Activated CD4-positive, alpha-beta T cell treated with anti-CD3 and anti-CD28 coated beads, Interleukin-2, amount 10 ng/mL, durations not matched to agents 7 days and 5 days (primary cell): ENCODE results near the gene KRAS. TPM values are rescaled to one million over a fixed set of nuclear protein-coding genes. Genes with fewer than 3 reads are reported as not detected.

Source experiments
- CTCF ChIA-PET: fragments of 350-600 bp; sonication (Branson Sonifier 250); formaldehyde crosslinking; loops from one replicate; lab custom pipeline; 2021; ENCODE audit warnings: antibody characterized with exemption; lab: Charles Lee
- POLR2A ChIA-PET: fragments of 350-600 bp; sonication (Branson Sonifier 250); formaldehyde crosslinking; loops from one replicate; lab custom pipeline; 2021; ENCODE audit warnings: antibody characterized with exemption; lab: Charles Lee
- DNase-seq: peaks from one replicate; pipeline ENCODE4 v3.0.0-alpha.2; 2020
- H3K27ac Mint-ChIP-seq: one replicate; pipeline ENCODE4 v1.8.0; 2021; ENCODE audit warnings: mild to moderate bottlenecking, moderate library complexity, mixed read lengths
- H3K27me3 Mint-ChIP-seq: one replicate; pipeline ENCODE4 v1.8.0; 2021; ENCODE audit warnings: mixed read lengths
- H3K36me3 Mint-ChIP-seq: one replicate; pipeline ENCODE4 v1.8.0; 2021; ENCODE audit warnings: low read depth, mixed read lengths
- H3K4me1 Mint-ChIP-seq: one replicate; pipeline ENCODE4 v1.8.0; 2021; ENCODE audit warnings: mixed read lengths
- H3K4me3 Mint-ChIP-seq: one replicate; pipeline ENCODE4 v1.8.0; 2021; ENCODE audit warnings: mild to moderate bottlenecking, moderate library complexity, mixed read lengths
- H3K9me3 Mint-ChIP-seq: one replicate; pipeline ENCODE4 v1.8.0; 2021; ENCODE audit warnings: mixed read lengths
- total RNA-seq, 2 experiments: library from RNA; stranded (reverse); gene quantifications; one replicate each; pipeline ENCODE4 v1.2.3, GENCODE V29; 2021

Gene KRAS
- total RNA-seq, 2 experiments from 2014 or later = 32.5 to 34.6 TPM

DNA sequence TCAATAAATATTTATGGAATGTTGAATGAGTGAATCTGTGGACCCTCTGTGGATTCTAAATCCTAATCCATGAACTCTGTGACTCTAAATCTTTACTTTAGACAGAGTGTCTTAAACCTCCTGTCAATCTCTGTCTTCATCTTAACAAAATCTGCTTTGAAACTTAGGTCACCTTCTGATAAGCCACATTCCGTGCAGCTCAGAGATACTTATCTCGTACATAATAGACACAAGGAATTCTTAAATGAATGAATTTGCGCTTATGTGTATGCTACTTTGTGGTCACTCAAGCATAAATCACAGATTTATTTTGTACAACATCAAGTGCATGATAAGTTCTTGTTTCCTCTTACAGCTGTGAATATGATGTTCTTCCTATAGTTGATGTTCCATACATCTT is 2.2 kb upstream of the KRAS start:
- no peak for DNase-seq
- Mint-ChIP-seq H3K9me3 (no peaks in the 10 kb centered on the region), H3K4me1 (peaks cover 31% of the 10 kb centered on the region), H3K4me3 (no peak overlapping the region), H3K27me3 (peaks cover 8% of the 10 kb centered on the region), H3K27ac (no peak overlapping the region), H3K36me3 (peaks cover 10% of the 10 kb centered on the region)
- ChIA-PET POLR2A (interaction anchor here (0.6 to 1.1 kb wide), 2 partner anchors 112 to 135 kb away, joined by 3 to 4 read pairs; no protein-coding TSS in a partner anchor), CTCF (interaction anchor here (0.6 to 1.1 kb wide), 3 partner anchors 117 to 135 kb away, joined by 3 to 4 read pairs (median 3); no protein-coding TSS in a partner anchor)

DNA sequence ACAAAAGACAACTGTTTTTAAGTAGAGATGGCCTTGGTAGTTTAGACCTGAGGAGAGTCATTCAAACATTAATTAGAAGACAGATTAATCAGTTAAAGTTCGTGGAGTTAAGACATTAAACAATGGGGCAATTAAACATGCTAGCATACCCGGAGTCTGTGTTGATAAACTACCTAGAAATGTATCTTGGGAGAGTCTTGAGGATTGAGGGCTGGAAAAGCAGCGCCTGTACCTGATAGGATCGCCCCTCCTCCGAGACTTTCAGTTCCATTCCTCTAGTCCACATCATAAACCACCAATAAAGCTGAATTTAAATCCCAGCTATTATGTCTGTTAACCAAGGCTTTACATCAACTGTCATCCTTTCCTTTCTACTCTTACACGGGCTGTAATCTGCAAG is 1.0 kb upstream of the KRAS start:
- H3K36me3 Mint-ChIP-seq = peaks cover 16% of the 10 kb centered on the region
- ChIA-PET POLR2A (no interaction called here), CTCF (interaction anchor here (1.1 to 1.4 kb wide), 2 partner anchors 10 to 136 kb away, joined by 4 read pairs; no protein-coding TSS in a partner anchor)
- DNase-seq = no peak
- peak overlapping the region; percentile 86 for H3K4me3 Mint-ChIP-seq
- H3K27me3 Mint-ChIP-seq = peaks cover 8% of the 10 kb centered on the region
- peaks cover 37% of the 10 kb centered on the region for H3K4me1 Mint-ChIP-seq
- H3K9me3 Mint-ChIP-seq = no peaks in the 10 kb centered on the region
- H3K27ac Mint-ChIP-seq = peak overlapping the region; percentile 67

DNA sequence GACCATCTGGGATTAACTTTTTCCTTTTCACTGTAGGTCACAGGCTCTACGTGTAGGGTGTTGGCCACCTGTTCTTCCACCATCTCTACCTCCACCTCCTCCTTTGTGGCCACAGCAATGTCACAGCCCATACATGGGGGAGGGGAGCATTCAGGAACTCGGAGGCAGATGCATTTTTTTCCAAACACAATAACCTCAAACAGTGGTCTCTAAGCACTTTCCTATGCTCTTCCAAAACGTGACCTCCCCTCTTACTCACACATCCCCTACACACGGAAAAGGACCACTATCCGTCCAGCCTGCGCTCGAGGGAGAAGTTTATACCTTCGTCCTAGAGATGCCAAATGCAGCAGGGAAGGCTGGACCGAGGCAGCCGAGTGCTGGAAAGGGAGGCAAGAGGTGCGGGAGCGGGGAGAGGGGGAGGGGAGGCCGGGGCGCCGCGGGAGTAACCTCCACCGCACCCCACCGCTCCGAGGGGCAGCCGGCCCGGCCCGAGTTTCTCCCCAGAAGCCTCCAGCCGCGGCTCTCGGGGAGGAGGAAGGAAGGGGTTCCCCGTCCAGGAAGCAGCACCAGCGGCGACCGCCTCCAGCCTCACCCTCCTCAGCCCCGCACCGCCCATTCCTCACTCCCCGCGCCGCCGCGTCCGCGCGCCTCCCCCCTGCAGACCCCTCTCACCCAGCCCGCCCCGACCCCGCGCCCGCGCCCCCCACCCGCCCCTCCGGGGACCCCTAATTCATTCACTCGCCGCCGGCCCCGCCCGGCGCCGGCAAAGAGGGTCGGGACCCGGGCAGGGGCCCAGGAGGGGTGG is 594 bp downstream of the KRAS start:
- ChIA-PET POLR2A (interaction anchor here (0.7 to 1.0 kb wide), 5 partner anchors 42 to 138 kb away, joined by 3 to 10 read pairs (median 6); no protein-coding TSS in a partner anchor), CTCF (interaction anchor here (0.6 to 1.5 kb wide), 3 partner anchors 9 to 94 kb away, joined by 3 to 4 read pairs (median 3); no protein-coding TSS in a partner anchor)

DNA sequence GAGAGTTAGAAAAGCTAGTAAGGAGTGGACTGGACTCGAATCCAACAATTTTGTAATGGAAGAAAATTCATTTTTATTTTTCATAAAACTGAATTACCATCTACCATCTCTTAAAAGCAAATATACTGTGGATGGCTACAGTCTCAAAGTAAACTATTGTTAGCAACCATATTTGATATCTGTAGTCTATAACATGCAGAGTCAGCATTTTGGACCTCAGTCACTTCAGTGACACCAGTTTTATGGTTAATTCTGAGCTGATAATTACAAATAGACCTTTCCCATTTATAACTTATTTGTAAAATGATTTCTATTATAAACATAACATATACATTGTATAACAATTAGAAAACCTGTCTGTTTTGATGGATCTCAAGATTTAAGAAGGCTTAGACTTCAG is 2.0 kb downstream of the KRAS start:
- POLR2A ChIA-PET = no interaction called here
- CTCF ChIA-PET = interaction anchor here (0.6 to 1.5 kb wide), 3 partner anchors 11 to 82 kb away, joined by 3 to 4 read pairs (median 3); no protein-coding TSS in a partner anchor
- Mint-ChIP-seq H3K27me3 (no peaks in the 10 kb centered on the region), H3K36me3 (peaks cover 38% of the 10 kb centered on the region), H3K4me1 (peaks cover 44% of the 10 kb centered on the region), H3K27ac (no peak overlapping the region), H3K9me3 (no peaks in the 10 kb centered on the region), H3K4me3 (peak overlapping the region; percentile 86)
- no peak for DNase-seq

More for the DNA sequence above, 594 bp downstream of the KRAS start:
- Mint-ChIP-seq H3K36me3 (peaks cover 27% of the 10 kb centered on the region), H3K4me1 (peaks cover 44% of the 10 kb centered on the region), H3K27ac (peak overlapping the region; percentile 92), H3K27me3 (peaks cover 2% of the 10 kb centered on the region), H3K9me3 (no peaks in the 10 kb centered on the region), H3K4me3 (peak overlapping the region; percentile 86)
- DNase-seq = peak; percentile 59

DNA sequence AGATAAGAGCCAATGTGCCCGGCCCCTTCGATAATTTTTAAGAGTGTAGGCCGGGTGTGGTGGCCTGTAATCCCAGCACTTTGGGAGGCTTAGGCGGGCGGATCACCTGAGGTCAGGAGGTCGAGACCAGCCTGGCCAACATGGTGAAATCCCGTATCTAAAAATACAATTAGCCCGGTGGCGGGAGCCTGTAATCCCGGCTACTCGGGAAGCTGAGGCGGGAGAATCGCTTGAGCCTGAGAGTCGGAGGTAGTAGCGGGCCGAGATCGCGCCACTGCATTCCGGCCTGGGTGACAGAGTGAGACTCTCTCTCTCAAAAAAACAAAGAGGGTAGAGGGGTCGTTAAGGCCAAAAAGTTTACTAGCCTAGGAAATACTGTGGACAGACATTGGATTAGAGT is 2.6 kb downstream of the KRAS start:
- H3K4me3 Mint-ChIP-seq = no peak overlapping the region
- ChIA-PET CTCF (interaction anchor here (0.8 to 1.5 kb wide), 2 partner anchors 10 to 12 kb away, joined by 3 read pairs; no protein-coding TSS in a partner anchor), POLR2A (no interaction called here)
- H3K27ac Mint-ChIP-seq = no peak overlapping the region
- peaks cover 42% of the 10 kb centered on the region for H3K36me3 Mint-ChIP-seq
- DNase-seq = no peak
- peaks cover 40% of the 10 kb centered on the region for H3K4me1 Mint-ChIP-seq
- H3K9me3 Mint-ChIP-seq = no peaks in the 10 kb centered on the region
- no peaks in the 10 kb centered on the region for H3K27me3 Mint-ChIP-seq

DNA sequence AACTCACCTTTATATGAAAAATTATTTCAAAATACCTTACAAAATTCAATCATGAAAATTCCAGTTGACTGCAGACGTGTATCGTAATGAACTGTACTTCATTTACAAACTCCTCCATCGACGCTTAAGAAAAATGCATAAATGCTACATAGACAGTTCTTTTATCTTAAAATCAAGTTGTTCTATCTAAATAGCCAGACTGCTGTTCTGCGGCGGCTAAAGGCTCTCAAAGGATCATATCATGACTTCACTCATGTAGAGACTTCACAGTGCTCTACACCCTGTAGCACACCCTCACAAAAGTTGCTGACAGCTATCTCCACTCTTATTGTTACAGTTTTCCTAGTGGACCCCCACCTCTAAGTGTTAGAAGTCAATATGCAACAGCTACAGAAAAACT is 5.2 kb downstream of the KRAS start:
- H3K27me3 Mint-ChIP-seq = no peaks in the 10 kb centered on the region
- no peaks in the 10 kb centered on the region for H3K9me3 Mint-ChIP-seq
- H3K36me3 Mint-ChIP-seq = peaks cover 42% of the 10 kb centered on the region
- H3K4me3 Mint-ChIP-seq = no peak overlapping the region
- H3K4me1 Mint-ChIP-seq = peaks cover 39% of the 10 kb centered on the region
- no peak overlapping the region for H3K27ac Mint-ChIP-seq
- CTCF ChIA-PET = interaction anchor here (1.0 kb wide), 1 partner anchor 143 kb away, joined by 3 read pairs; no protein-coding TSS in a partner anchor
- DNase-seq = no peak
- POLR2A ChIA-PET = no interaction called here

DNA sequence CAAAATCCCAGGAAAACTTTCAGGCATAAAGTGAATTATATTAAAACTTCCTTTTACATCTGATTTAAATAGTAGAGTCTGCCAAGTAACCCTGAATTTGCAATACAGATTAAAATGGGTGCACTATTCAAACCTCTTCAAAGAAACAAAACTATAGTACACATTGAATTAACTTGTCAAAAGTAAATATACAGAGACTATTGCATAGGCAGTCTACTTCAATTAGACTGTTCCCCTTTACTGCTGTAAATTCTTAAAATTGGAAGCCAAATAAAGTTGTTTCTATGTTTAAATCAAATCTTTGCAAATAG is 7.1 kb downstream of the KRAS start:
- no peaks in the 10 kb centered on the region for H3K27me3 Mint-ChIP-seq
- CTCF ChIA-PET = no interaction called here
- peaks cover 46% of the 10 kb centered on the region for H3K36me3 Mint-ChIP-seq
- H3K9me3 Mint-ChIP-seq = no peaks in the 10 kb centered on the region
- no peak overlapping the region for H3K27ac Mint-ChIP-seq
- POLR2A ChIA-PET = no interaction called here
- DNase-seq = no peak
- no peak overlapping the region for H3K4me3 Mint-ChIP-seq
- H3K4me1 Mint-ChIP-seq = peaks cover 29% of the 10 kb centered on the region

DNA sequence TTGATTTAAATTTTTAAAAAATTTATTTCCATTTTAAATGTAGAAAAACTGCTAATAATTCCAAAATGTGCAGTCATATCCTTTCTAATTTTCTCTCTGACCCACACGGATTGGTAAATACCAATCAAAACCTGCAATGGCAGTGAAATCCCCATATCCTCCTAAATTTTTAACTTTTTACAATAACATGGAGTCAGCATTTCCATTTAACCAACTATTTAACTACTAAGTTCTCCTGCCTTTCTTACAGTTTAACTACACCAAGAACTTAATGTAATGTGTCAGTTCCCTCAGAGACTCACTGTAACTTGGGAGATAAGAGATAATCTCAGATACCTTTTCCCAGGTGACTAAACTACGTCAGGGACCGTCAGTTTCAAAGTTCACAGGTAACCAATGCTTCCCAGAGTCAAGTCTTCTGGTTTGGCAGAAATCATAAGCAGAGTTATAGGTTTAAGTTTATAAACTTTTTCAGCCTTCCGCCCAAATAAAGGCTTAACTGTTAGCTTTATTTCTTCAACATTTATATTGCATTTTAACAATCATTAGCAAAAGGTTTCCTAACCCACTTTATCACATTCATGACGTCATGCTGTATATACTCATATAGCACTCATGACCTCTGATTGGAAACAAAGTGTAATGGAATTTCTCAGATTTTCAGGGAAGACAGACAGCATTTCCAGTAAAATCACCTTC is 7.6 kb downstream of the KRAS start:
- H3K4me1 Mint-ChIP-seq = peaks cover 24% of the 10 kb centered on the region
- no peaks in the 10 kb centered on the region for H3K9me3 Mint-ChIP-seq
- ChIA-PET POLR2A (no interaction called here), CTCF (no interaction called here)
- H3K27ac Mint-ChIP-seq = no peak overlapping the region
- no peak for DNase-seq
- no peaks in the 10 kb centered on the region for H3K27me3 Mint-ChIP-seq
- peaks cover 44% of the 10 kb centered on the region for H3K36me3 Mint-ChIP-seq
- no peak overlapping the region for H3K4me3 Mint-ChIP-seq

DNA sequence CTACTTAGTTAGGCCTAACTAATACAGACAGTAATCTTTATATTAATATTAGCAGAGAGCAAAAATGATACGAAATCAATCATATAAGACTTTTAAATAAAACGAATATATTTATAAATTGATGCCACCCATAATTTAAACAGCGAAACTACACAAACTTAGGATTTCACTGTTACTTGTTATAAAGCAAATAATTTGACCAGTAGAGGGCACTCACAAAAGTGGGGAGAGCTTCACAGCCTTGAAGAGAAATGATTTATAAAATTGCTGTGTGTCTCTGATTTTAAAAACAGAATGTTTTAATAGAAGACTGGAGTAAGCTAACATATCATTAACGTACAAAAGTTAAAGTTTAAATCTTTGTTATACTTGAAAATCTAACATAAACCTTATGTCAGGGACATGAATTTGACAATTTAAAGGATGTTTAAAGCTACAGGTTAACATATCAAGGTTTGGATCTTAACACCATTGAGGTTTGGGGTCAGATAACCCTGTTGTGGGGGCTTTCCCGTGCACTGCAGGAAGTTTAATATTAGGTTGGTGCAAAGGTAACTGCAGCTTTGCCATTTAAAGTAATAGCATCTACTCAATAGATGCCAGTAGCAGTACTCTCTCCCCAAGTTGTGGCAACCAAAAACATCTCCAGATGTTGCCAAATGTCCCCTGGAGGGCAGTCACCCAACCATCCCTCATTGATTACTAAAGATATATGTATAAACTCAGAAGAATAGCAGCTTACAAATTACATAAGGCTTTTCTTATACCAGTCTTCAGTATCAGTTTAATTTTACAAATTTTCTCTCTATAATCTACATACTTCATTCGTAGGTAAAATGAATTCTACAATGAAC is 9.3 kb downstream of the KRAS start:
- ChIA-PET CTCF (interaction anchor here (0.7 to 1.4 kb wide), 7 partner anchors 10 to 193 kb away, joined by 3 to 4 read pairs (median 4); partner anchors contain the start of gene KRAS), POLR2A (interaction anchor here (0.5 to 0.6 kb wide), 3 partner anchors 11 to 148 kb away, joined by 3 to 14 read pairs (median 3); no protein-coding TSS in a partner anchor)
- no peak overlapping the region for H3K4me3 Mint-ChIP-seq
- H3K9me3 Mint-ChIP-seq = no peaks in the 10 kb centered on the region
- peak; percentile 27 for DNase-seq
- peaks cover 49% of the 10 kb centered on the region for H3K36me3 Mint-ChIP-seq
- H3K27ac Mint-ChIP-seq = no peak overlapping the region
- peaks cover 18% of the 10 kb centered on the region for H3K4me1 Mint-ChIP-seq
- H3K27me3 Mint-ChIP-seq = no peaks in the 10 kb centered on the region

DNA sequence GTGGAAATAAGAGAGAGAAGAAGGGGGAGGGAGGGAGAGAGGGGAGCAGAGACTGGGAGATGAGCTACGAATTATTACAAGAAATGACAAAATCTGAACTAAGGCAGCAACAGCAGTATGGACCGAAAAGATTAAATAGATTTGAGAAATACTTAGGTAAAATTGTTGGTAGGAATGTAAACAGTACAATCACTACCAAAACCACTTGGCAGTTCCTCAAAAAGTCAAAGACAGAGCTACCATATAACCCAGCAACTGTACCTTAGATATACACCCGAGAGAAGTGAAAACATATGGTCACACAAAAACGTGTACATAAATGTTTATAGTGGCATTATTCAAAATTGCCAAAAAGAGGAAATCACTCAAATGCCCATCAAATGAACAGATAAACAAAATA is 14.1 kb downstream of the KRAS start:
- H3K4me1 Mint-ChIP-seq = peaks cover 12% of the 10 kb centered on the region
- H3K36me3 Mint-ChIP-seq = peaks cover 29% of the 10 kb centered on the region
- POLR2A ChIA-PET = no interaction called here
- no peaks in the 10 kb centered on the region for H3K27me3 Mint-ChIP-seq
- no peak for DNase-seq
- CTCF ChIA-PET = interaction anchor here (1.1 to 1.3 kb wide), 2 partner anchors 138 to 188 kb away, joined by 3 read pairs; no protein-coding TSS in a partner anchor
- no peak overlapping the region for H3K27ac Mint-ChIP-seq
- no peaks in the 10 kb centered on the region for H3K9me3 Mint-ChIP-seq
- no peak overlapping the region for H3K4me3 Mint-ChIP-seq

DNA sequence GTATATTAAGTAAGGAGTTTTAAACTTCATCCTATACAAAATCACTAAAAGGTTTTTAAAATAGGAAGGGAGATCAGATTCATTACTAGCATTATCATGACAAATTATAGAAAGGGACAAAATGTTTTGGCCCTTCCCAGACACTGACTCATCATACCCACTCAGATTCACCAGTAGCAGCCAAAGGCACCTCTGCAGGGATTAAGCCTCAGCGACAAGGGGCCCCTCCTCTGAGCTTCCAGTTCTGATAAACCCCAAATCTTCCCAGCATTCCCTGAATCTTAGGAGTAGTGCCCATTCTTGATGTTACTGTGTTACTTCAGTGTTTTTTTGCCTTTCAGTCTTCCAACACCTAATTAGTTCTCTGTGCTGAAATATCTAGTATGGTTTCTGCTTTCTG is 14.5 kb downstream of the KRAS start:
- no peak overlapping the region for H3K4me3 Mint-ChIP-seq
- H3K4me1 Mint-ChIP-seq = peaks cover 8% of the 10 kb centered on the region
- no peaks in the 10 kb centered on the region for H3K9me3 Mint-ChIP-seq
- POLR2A ChIA-PET = no interaction called here
- DNase-seq = no peak
- no peak overlapping the region for H3K27ac Mint-ChIP-seq
- peaks cover 33% of the 10 kb centered on the region for H3K36me3 Mint-ChIP-seq
- CTCF ChIA-PET = interaction anchor here (1.1 to 1.3 kb wide), 2 partner anchors 139 to 189 kb away, joined by 3 read pairs; no protein-coding TSS in a partner anchor
- no peaks in the 10 kb centered on the region for H3K27me3 Mint-ChIP-seq

DNA sequence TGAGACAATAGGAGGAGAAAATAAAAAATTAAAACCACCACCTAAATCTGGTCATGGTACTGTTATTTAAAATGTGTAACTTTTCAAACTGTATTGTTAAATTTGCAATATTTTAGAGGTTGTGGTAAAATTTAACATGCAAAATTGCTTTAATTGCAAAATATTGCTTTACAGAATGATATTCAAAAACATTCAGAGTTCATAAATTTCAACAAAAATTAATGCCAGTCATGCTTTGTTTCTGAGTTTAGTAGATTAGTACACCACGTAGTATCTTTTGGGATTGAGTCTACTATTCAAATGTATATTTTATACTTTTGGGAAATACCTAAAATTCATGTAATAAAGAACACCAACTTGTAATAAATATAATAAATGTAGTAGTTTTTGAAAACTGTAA is 37.4 kb downstream of the KRAS start:
- Mint-ChIP-seq H3K27ac (no peak overlapping the region), H3K4me3 (no peak overlapping the region), H3K9me3 (no peaks in the 10 kb centered on the region), H3K27me3 (no peaks in the 10 kb centered on the region), H3K36me3 (peaks cover 13% of the 10 kb centered on the region), H3K4me1 (no peaks in the 10 kb centered on the region)
- DNase-seq = no peak
- CTCF ChIA-PET = no interaction called here
- POLR2A ChIA-PET = interaction anchor here (0.7 kb wide), 2 partner anchors 171 to 1566 kb away, joined by 4 to 5 read pairs; no protein-coding TSS in a partner anchor
